ENCODE data around the gene TMEM185A.
"Not testable (repeated sequence)": the region's sequence is repeated elsewhere in the genome, so short reads cannot be mapped to it uniquely, and the experiment has no call there.

TMEM185A gene

DNA sequence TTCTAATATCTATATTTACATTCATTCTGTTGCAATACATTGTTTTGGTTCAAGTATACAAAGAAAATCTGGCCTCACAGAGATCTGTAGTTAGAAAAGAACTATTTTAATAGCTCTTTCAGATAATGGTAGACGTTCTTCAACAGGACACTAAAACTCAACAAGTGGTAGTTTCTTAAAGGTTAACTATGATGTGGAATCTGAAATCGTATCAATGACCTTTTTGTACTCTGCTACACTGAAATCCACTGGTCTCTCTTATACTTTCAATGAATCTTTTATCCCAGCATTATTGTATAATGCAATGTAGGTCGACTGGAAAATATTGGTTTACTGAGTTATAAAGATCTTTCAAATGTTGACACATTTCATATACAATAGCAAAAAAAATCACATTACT, 12.7 kb downstream of the TMEM185A start:
- H3K27me3 ChIP-seq (ENCODE audit: control insufficient read depth, insufficient read depth, low read length): no peaks in the 10 kb centered on the region
- H3K36me3 ChIP-seq (ENCODE audit: control insufficient read depth, insufficient read depth, low read length): no peaks in the 10 kb centered on the region
- H3K9me3 ChIP-seq (ENCODE audit: control insufficient read depth, insufficient read depth, low read length): no peaks in the 10 kb centered on the region
- H3K4me1 ChIP-seq (ENCODE audit: control insufficient read depth, insufficient read depth, low read length): peaks cover 2% of the 10 kb centered on the region
- no peak overlapping the region for H3K9ac ChIP-seq (ENCODE audit: low read depth, low read length)
- H3K4me3 ChIP-seq (ENCODE audit: low read depth, low read length): no peak overlapping the region

DNA sequence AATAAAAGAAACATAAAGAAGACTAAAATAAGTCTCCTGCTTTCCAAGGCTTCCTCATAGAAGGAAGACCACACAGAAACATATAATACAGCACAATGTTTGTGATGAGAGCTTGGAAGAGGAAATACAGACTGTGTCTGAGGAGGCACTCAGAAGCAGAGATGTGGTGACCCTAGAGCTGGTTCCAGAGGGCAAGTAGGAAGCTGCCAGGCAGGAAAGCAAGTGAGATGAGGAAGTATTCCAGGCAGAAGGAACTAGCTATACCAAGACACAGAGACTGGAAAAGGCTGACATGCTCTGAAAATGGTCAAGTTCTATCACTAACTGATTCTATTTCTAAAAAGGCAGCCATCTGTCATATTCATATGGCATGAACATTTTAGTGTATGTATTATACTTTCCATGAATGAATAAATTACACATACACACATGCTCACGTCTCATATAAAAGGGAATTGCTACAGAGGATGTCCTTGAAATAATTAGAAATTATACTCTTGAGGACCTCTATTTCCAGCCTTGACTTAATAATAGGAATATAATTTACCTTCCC, 19.9 kb downstream of the TMEM185A start:
- Histone ChIP-seq H3K4me3 (ENCODE audit: low read depth, low read length) (no peak overlapping the region), H3K9me3 (ENCODE audit: control insufficient read depth, insufficient read depth, low read length) (peaks cover 5% of the 10 kb centered on the region), H3K36me3 (ENCODE audit: control insufficient read depth, insufficient read depth, low read length) (no peaks in the 10 kb centered on the region), H3K27me3 (ENCODE audit: control insufficient read depth, insufficient read depth, low read length) (no peaks in the 10 kb centered on the region), H3K9ac (ENCODE audit: low read depth, low read length) (no peak overlapping the region), H3K4me1 (ENCODE audit: control insufficient read depth, insufficient read depth, low read length) (no peaks in the 10 kb centered on the region)

DNA sequence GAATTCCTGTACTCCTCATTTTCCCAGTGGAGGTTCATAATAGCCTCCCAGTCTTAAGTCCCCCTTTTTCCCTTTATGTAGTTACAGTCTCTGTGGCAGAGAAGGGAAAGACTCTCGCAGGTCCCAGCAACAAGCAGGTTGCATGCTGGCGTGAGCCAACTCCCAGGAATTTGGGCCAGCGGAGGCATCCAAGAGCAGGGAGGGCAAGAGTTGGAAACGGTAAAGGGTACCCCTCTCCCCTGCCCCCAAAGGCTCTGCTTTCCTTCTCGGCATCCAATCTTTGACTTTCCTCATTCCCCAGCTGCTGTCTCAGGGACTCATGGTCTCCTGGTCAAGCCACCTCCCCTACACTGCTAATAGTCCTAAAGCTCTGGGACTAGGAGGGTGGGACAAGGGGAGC, 21.1 kb downstream of the TMEM185A start:
- Histone ChIP-seq H3K4me3 (ENCODE audit: low read depth, low read length) (no peak overlapping the region), H3K9ac (ENCODE audit: low read depth, low read length) (no peak overlapping the region), H3K36me3 (ENCODE audit: control insufficient read depth, insufficient read depth, low read length) (no peaks in the 10 kb centered on the region), H3K4me1 (ENCODE audit: control insufficient read depth, insufficient read depth, low read length) (no peaks in the 10 kb centered on the region), H3K9me3 (ENCODE audit: control insufficient read depth, insufficient read depth, low read length) (peaks cover 5% of the 10 kb centered on the region), H3K27me3 (ENCODE audit: control insufficient read depth, insufficient read depth, low read length) (no peaks in the 10 kb centered on the region)

DNA sequence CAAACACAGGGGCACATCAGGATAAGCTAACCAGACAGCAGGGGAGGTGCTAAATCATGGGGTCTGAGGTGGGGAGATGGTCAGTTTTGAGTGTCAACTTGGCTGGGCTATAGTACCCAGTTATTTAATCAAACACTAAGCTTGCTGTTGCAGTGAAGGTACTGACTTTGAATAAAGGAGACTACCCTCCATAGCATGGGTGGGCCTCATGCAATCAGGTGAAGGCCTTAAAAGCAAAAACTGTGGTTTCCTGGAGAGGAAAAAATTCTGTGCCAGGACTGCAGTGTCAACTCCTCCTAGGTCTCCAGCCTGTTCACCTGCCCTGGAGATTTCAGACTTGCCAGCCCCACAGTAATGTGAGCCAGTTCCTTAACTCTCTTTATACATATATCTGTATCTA, 23.9 kb downstream of the TMEM185A start:
- Histone ChIP-seq H3K27me3 (ENCODE audit: control insufficient read depth, insufficient read depth, low read length) (no peaks in the 10 kb centered on the region), H3K36me3 (ENCODE audit: control insufficient read depth, insufficient read depth, low read length) (peaks cover 3% of the 10 kb centered on the region), H3K9me3 (ENCODE audit: control insufficient read depth, insufficient read depth, low read length) (no peaks in the 10 kb centered on the region), H3K4me1 (ENCODE audit: control insufficient read depth, insufficient read depth, low read length) (no peaks in the 10 kb centered on the region), H3K9ac (ENCODE audit: low read depth, low read length) (no peak overlapping the region), H3K4me3 (ENCODE audit: low read depth, low read length) (no peak overlapping the region)

DNA sequence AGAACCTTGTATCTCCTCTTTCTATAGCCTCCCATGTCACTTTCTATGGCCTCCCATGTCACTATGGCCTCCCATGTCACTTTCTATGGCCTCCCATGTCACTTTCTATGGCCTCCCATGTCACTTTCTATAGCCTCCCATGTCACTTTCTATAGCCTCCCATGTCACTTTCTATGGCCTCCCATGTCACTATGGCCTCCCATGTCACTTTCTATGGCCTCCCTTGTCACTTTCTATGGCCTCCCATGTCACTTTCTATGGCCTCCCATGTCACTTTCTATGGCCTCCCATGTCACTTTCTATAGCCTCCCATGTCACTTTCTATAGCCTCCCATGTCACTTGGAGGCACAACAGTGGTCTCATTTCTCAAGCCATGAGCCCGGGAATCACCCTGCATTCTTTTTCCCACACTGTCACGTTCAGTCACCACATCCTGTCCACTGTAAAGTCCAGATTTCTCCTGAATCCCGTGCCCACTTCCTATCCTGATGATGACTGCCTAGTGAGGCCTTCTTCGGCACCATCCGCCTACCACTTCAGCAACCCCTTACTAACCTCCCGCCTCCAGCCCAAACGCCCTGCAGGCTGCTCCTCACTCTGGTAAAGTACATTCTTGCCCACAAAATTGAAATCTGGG, 26.2 kb downstream of the TMEM185A start:
- H3K27me3 ChIP-seq (ENCODE audit: control insufficient read depth, insufficient read depth, low read length); H3K4me3 ChIP-seq (ENCODE audit: low read depth, low read length); H3K4me1 ChIP-seq (ENCODE audit: control insufficient read depth, insufficient read depth, low read length); H3K9ac ChIP-seq (ENCODE audit: low read depth, low read length); H3K36me3 ChIP-seq (ENCODE audit: control insufficient read depth, insufficient read depth, low read length); H3K9me3 ChIP-seq (ENCODE audit: control insufficient read depth, insufficient read depth, low read length): not testable (repeated sequence)

DNA sequence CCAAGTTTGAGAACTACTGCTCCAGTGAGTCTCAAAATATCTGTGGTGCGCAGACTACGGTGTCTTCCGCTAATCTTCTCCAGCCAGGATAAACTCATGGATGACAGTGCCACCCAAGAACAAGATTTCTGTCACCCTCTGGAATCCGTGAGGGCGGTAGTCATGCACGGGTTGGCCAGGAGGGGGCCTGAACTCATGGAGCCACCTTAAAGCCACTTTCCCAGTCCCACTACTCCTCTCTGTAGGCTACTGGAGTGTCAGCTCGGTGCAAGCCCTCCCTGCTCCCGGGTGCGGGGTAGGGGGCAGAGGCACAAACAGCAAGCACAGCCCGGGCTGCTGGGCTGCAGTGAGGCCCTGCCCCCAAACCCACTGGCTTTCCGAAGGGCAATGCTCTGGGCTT, 33.0 kb downstream of the TMEM185A start:
- not testable (repeated sequence) for H3K4me1 ChIP-seq (ENCODE audit: control insufficient read depth, insufficient read depth, low read length); H3K27me3 ChIP-seq (ENCODE audit: control insufficient read depth, insufficient read depth, low read length); H3K9ac ChIP-seq (ENCODE audit: low read depth, low read length); H3K9me3 ChIP-seq (ENCODE audit: control insufficient read depth, insufficient read depth, low read length); H3K4me3 ChIP-seq (ENCODE audit: low read depth, low read length); H3K36me3 ChIP-seq (ENCODE audit: control insufficient read depth, insufficient read depth, low read length)

DNA sequence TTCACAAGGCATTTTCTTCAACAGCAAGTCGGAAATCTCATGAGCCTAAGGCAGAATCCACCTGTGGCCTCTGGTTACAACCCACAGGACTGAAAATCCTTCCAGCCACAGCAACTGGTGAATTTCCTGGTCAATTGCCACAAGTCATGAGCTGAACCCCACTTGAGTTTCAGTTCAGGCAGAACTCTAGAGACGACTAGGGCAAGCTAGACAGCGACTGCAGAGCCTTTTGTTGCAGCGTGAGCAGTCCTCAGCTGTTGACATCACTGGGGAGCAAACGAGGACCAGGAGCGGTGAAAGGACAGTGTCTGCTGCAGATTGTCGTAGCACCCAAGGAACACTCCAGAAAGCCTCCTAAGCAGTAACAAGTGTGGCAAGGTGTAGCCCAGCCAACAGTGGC, 35.6 kb downstream of the TMEM185A start:
- H3K9ac ChIP-seq (ENCODE audit: low read depth, low read length); H3K9me3 ChIP-seq (ENCODE audit: control insufficient read depth, insufficient read depth, low read length); H3K4me1 ChIP-seq (ENCODE audit: control insufficient read depth, insufficient read depth, low read length); H3K27me3 ChIP-seq (ENCODE audit: control insufficient read depth, insufficient read depth, low read length); H3K4me3 ChIP-seq (ENCODE audit: low read depth, low read length); H3K36me3 ChIP-seq (ENCODE audit: control insufficient read depth, insufficient read depth, low read length): not testable (repeated sequence)

DNA sequence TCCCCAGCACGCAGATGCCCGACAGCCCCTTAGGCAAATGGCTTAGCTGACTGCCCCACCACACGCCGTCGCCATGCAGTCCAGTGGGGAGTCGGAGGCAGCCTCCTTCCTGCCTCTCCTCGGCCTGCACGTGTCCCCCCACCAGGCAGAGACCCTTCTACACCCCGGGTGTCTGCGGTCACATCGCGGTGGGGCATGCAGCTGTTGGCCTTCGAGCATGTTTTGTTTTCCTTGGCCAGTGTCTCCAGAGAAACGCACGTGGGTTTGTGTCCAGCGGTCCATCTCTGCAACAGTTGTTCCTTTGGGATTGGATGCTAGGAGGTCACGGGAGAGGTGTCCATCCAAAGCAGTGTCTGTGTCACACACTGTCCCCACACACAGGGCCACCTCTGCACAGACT, 36.4 kb downstream of the TMEM185A start, which contains the start of gene HSFX2:
TSS of gene HSFX2 (minus strand) at position 101 of the 400 bp plus-strand sequence. CDS start 614 bp downstream, outside the sequence.
- H3K27me3 ChIP-seq (ENCODE audit: control insufficient read depth, insufficient read depth, low read length); H3K4me1 ChIP-seq (ENCODE audit: control insufficient read depth, insufficient read depth, low read length); H3K36me3 ChIP-seq (ENCODE audit: control insufficient read depth, insufficient read depth, low read length); H3K4me3 ChIP-seq (ENCODE audit: low read depth, low read length); H3K9ac ChIP-seq (ENCODE audit: low read depth, low read length); H3K9me3 ChIP-seq (ENCODE audit: control insufficient read depth, insufficient read depth, low read length): not testable (repeated sequence)

DNA sequence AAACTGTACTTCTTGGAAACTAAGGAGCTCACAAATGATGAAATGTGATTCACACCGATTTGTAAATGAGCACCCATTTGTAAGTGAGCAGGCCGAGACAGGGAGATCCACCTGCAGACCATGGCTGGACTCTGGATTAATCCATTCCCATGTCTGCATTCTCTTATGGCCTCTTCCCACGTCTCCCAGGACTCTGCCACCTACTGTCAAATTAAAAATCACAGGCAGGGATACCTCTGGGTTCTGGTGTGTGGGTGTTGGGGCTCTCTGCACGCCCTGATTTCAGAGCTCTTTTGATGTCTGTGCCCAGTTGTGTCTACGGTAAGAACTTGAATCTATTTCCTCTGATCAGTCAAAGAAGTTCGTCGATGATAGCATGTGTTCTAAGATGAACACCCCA, 40.6 kb downstream of the TMEM185A start:
- not testable (repeated sequence) for H3K27me3 ChIP-seq (ENCODE audit: control insufficient read depth, insufficient read depth, low read length); H3K4me1 ChIP-seq (ENCODE audit: control insufficient read depth, insufficient read depth, low read length); H3K9ac ChIP-seq (ENCODE audit: low read depth, low read length); H3K4me3 ChIP-seq (ENCODE audit: low read depth, low read length); H3K36me3 ChIP-seq (ENCODE audit: control insufficient read depth, insufficient read depth, low read length); H3K9me3 ChIP-seq (ENCODE audit: control insufficient read depth, insufficient read depth, low read length)

DNA sequence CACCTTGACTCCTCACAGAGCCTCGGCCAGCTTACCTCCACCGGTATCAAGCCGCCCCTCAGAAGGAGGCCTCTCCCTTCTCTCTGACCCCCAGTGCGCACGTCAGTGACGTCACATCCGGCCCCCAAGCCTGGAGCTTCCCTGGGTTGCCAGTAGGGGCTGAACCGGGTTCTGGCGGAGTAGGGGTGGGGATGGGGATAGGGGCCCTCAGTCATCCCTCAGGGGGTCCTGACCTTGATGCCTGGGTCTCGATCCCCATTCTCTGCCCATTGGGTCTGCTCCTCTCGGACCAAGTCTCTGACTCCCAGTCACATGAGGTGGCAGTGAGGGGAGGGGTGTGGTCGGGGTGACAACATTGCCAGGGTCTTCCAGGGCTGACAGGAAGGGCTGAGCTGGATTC, 44.2 kb downstream of the TMEM185A start, which contains the start of gene MAGEA9B:
TSS of gene MAGEA9B (minus strand) at position 101 of the 400 bp plus-strand sequence. CDS start 4,280 bp downstream, outside the sequence.
- not testable (repeated sequence) for H3K4me1 ChIP-seq (ENCODE audit: control insufficient read depth, insufficient read depth, low read length); H3K27me3 ChIP-seq (ENCODE audit: control insufficient read depth, insufficient read depth, low read length); H3K9me3 ChIP-seq (ENCODE audit: control insufficient read depth, insufficient read depth, low read length); H3K4me3 ChIP-seq (ENCODE audit: low read depth, low read length); H3K36me3 ChIP-seq (ENCODE audit: control insufficient read depth, insufficient read depth, low read length); H3K9ac ChIP-seq (ENCODE audit: low read depth, low read length)

DNA sequence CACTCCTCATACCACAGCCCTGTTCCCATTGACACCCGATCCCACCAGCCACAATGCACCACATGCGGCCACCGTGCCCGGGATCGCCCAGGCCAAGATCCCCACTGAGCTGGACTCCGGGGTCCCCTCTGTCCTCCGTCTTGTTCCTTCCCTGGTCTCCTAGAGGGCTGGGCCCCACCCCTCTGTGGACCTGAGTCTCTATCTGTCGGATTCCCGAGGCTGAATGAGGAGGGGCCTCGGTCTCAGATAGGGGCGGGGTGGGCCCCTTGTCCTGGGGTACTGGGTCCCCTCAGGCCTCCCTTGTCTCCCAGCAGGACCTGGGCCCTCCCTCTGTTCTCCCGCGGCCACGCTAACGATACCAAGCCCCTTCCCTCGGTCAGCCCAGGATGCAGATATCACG, 46.0 kb downstream of the TMEM185A start:
- not testable (repeated sequence) for H3K9me3 ChIP-seq (ENCODE audit: control insufficient read depth, insufficient read depth, low read length); H3K9ac ChIP-seq (ENCODE audit: low read depth, low read length); H3K36me3 ChIP-seq (ENCODE audit: control insufficient read depth, insufficient read depth, low read length)

DNA sequence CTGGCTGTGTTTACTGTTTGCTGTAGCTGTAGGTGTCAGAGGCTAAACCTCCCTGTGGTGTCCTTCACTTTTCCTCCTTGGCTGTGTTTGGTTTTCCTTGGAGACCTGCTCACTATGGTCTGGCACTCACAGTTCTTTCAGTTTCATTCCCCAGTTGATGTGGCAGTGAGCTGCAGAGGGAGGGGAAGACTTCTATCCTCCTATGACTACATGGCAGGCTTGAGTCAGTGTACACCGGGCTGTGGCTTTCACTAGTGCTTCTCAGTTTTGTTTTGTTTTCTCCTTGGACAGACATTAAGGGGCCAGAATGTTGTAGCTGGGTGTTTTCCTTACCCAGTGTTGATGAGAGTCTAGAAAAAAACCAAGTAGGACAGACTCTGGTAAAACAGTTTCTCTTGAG, 58.1 kb downstream of the TMEM185A start:
- not testable (repeated sequence) for H3K9me3 ChIP-seq (ENCODE audit: control insufficient read depth, insufficient read depth, low read length); H3K9ac ChIP-seq (ENCODE audit: low read depth, low read length); H3K4me1 ChIP-seq (ENCODE audit: control insufficient read depth, insufficient read depth, low read length); H3K4me3 ChIP-seq (ENCODE audit: low read depth, low read length); H3K36me3 ChIP-seq (ENCODE audit: control insufficient read depth, insufficient read depth, low read length); H3K27me3 ChIP-seq (ENCODE audit: control insufficient read depth, insufficient read depth, low read length)

More for the DNA sequence above, 46.0 kb downstream of the TMEM185A start:
- H3K4me3 ChIP-seq (ENCODE audit: low read depth, low read length); H3K4me1 ChIP-seq (ENCODE audit: control insufficient read depth, insufficient read depth, low read length); H3K27me3 ChIP-seq (ENCODE audit: control insufficient read depth, insufficient read depth, low read length): not testable (repeated sequence)
